PC-9 (cell line): ENCODE results near the gene CCDC106. TPM values are rescaled to one million over a fixed set of nuclear protein-coding genes. Genes with fewer than 3 reads are reported as not detected.

Source experiments
- BruUV-seq: library from RNA; stranded (reverse); fragments of 400-500 nt; replicated peaks from 2 replicates; lab custom pipeline; 2021; lab: Mats Ljungman, UMichigan
- CTCF ChIA-PET: fragments of 300-600 bp; sonication (Branson Sonifier 250); formaldehyde crosslinking; loops from one replicate; lab custom pipeline; 2022; ENCODE audit warnings: antibody characterized with exemption; lab: Charles Lee
- POLR2A ChIA-PET: fragments of 300-600 bp; sonication (Branson Sonifier 250); formaldehyde crosslinking; loops from one replicate; lab custom pipeline; 2022; ENCODE audit warnings: antibody characterized with exemption; ENCODE audit not compliant: unreplicated experiment; lab: Charles Lee
- DNase-seq, 2 experiments: peaks; one replicate each; pipeline versions ENCODE4 v3.0.0 to v3.0.0-alpha.2; 2015 to 2022; ENCODE audit warnings: mixed read lengths in 1 of 2
- H2AFZ ChIP-seq: fragments of 200-600 bp; sonication (generic); 2 replicates; pipeline ENCODE4 v1.8.1; 2017; ENCODE audit warnings: antibody characterized with exemption
- H3F3A ChIP-seq: fragments of 200-600 bp; sonication (generic); 2 replicates; pipeline ENCODE4 v1.8.1; 2017; ENCODE audit warnings: antibody characterized with exemption, mild to moderate bottlenecking, low read depth; ENCODE audit not compliant: insufficient read depth
- H3K27ac ChIP-seq: fragments of 200-600 bp; sonication (generic); 2 replicates; pipeline ENCODE4 v1.6.1; 2016; ENCODE audit warnings: mixed run types
- H3K27me3 ChIP-seq: fragments of 200-600 bp; sonication (generic); 2 replicates; pipeline ENCODE4 v1.6.1; 2016; ENCODE audit warnings: low read depth, mixed run types; ENCODE audit not compliant: insufficient read depth
- H3K36me3 ChIP-seq: fragments of 200-600 bp; sonication (generic); 2 replicates; pipeline ENCODE4 v1.6.1; 2016; ENCODE audit warnings: low read depth, mixed run types
- H3K4me1 ChIP-seq: fragments of 200-600 bp; sonication (generic); replicated peaks from 2 replicates; pipeline ENCODE4 v1.6.1; 2016; ENCODE audit warnings: mixed run types; ENCODE audit not compliant: insufficient read depth
- H3K4me2 ChIP-seq: fragments of 200-600 bp; sonication (generic); 2 replicates; pipeline ENCODE4 v1.6.1; 2017; ENCODE audit warnings: mixed run types
- H3K4me3 ChIP-seq: fragments of 200-600 bp; sonication (generic); 2 replicates; pipeline ENCODE4 v1.6.1; 2016; ENCODE audit warnings: mixed run types
- H3K79me2 ChIP-seq: fragments of 200-600 bp; sonication (generic); 2 replicates; pipeline ENCODE4 v1.6.1; 2017; ENCODE audit warnings: low read depth, mixed run types
- H3K9me2 ChIP-seq: fragments of 200-600 bp; sonication (generic); 2 replicates; pipeline ENCODE4 v1.8.1; 2017; ENCODE audit warnings: mild to moderate bottlenecking; ENCODE audit not compliant: insufficient read depth
- H3K9me3 ChIP-seq: fragments of 200-600 bp; sonication (generic); 2 replicates; pipeline ENCODE4 v1.8.1; 2016; ENCODE audit warnings: low read depth; ENCODE audit not compliant: insufficient read depth
- H4K20me1 ChIP-seq: fragments of 200-600 bp; sonication (generic); 2 replicates; pipeline ENCODE4 v1.8.1; 2017; ENCODE audit not compliant: insufficient read depth
- CTCF ChIP-seq: fragments of 200-600 bp; sonication (generic); conservative IDR thresholded peaks from 2 replicates; pipeline ENCODE4 v1.6.1; 2017; ENCODE audit warnings: mixed run types, antibody characterized with exemption, mild to moderate bottlenecking, moderate library complexity
- EZH2 ChIP-seq: fragments of 200-600 bp; sonication (generic); IDR thresholded peaks from 2 replicates; pipeline ENCODE4 v1.8.0; 2017; ENCODE audit warnings: antibody characterized with exemption, low read depth
- intact Hi-C: fragments of 100-400 bp; cut with micrococcal nuclease; formaldehyde crosslinking; loops from one replicate; pipeline ENCODE4 v1.10.0; 2022; ENCODE audit not compliant: unreplicated experiment
- total RNA-seq: library from RNA; stranded (reverse); gene quantifications from 2 replicates; pipeline ENCODE4 v1.2.3, GENCODE V29; 2021

The CCDC106 gene
- total RNA-seq, 1 experiment from 2014 or later = 3.2 TPM

GRCh38 chr19:55688422-55689218, 40.6 kb downstream of the CCDC106 start:
- peaks cover 28% of the 10 kb centered on the region for H4K20me1 ChIP-seq
- CTCF ChIA-PET = no interaction called here

GRCh38 chr19:55689411-55690108, 41.5 kb downstream of the CCDC106 start:
- Histone ChIP-seq H2AFZ (no peak overlapping the region), H4K20me1 (peaks cover 24% of the 10 kb centered on the region), H3K79me2 (no peaks in the 10 kb centered on the region; the same call in 1 of the 2 replicates), H3K9me2 (no peaks in the 10 kb centered on the region), H3K4me2 (no peak overlapping the region), H3K4me3 (no peak overlapping the region), H3K27ac (no peak overlapping the region), H3K4me1 (no peaks in the 10 kb centered on the region), H3K36me3 (peaks cover 5% of the 10 kb centered on the region; the same call in 1 of the 2 replicates), H3K9me3 (no peaks in the 10 kb centered on the region), H3F3A (no peaks in the 10 kb centered on the region), H3K27me3 (no peaks in the 10 kb centered on the region)
- intact Hi-C loops = no loop called here
- TF ChIP-seq CTCF (no peak), EZH2 (no peak)
- DNase-seq = no peak
- no TSS peak for BruUV-seq
- POLR2A ChIA-PET = no interaction called here
- CTCF ChIA-PET = no interaction called here

More at GRCh38 chr19:55688422-55689218, 40.6 kb downstream of the CCDC106 start:
- peaks cover 5% of the 10 kb centered on the region; the same call in 1 of the 2 replicates for H3K36me3 ChIP-seq
- H3K9me3 ChIP-seq = no peaks in the 10 kb centered on the region
- POLR2A ChIA-PET = no interaction called here
- H3K4me1 ChIP-seq = no peaks in the 10 kb centered on the region
- H3K79me2 ChIP-seq = peaks cover 5% of the 10 kb centered on the region
- H3K9me2 ChIP-seq = no peaks in the 10 kb centered on the region
- no peak overlapping the region for H3K27ac ChIP-seq
- no peak overlapping the region for H3K4me3 ChIP-seq
- intact Hi-C loops = no loop called here
- no TSS peak for BruUV-seq
- no peaks in the 10 kb centered on the region for H3F3A ChIP-seq
- H3K4me2 ChIP-seq = no peak overlapping the region
- no peak overlapping the region for H2AFZ ChIP-seq
- TF ChIP-seq CTCF = no peak
- TF ChIP-seq EZH2 = no peak
- DNase-seq = no peak
- no peaks in the 10 kb centered on the region for H3K27me3 ChIP-seq

GRCh38 chr19:55690109-55690768, 42.2 kb downstream of the CCDC106 start:
- peaks cover 10% of the 10 kb centered on the region; the same call in 1 of the 2 replicates for H3K36me3 ChIP-seq
- POLR2A ChIA-PET = interaction anchor here (0.7 kb wide), 1 partner anchor 169 kb away, joined by 4 read pairs; no protein-coding TSS in a partner anchor

More at GRCh38 chr19:55690109-55690768, 42.2 kb downstream of the CCDC106 start:
- H2AFZ ChIP-seq = no peak overlapping the region
- H3K9me2 ChIP-seq = no peaks in the 10 kb centered on the region
- H3F3A ChIP-seq = no peaks in the 10 kb centered on the region
- H3K27me3 ChIP-seq = no peaks in the 10 kb centered on the region
- CTCF ChIA-PET = no interaction called here
- H3K27ac ChIP-seq = no peak overlapping the region
- BruUV-seq = no TSS peak
- H4K20me1 ChIP-seq = peaks cover 24% of the 10 kb centered on the region
- no peak overlapping the region for H3K4me2 ChIP-seq
- no peaks in the 10 kb centered on the region; the same call in 1 of the 2 replicates for H3K79me2 ChIP-seq
- no peaks in the 10 kb centered on the region for H3K4me1 ChIP-seq
- no peak for DNase-seq
- no peak for TF ChIP-seq EZH2
- intact Hi-C loops = no loop called here
- H3K4me3 ChIP-seq = no peak overlapping the region
- no peaks in the 10 kb centered on the region for H3K9me3 ChIP-seq
